Ureter (tissue), 1 donor: ENCODE results near the gene SPATA2L. TPM values are rescaled to one million over a fixed set of nuclear protein-coding genes. Genes with fewer than 3 reads are reported as not detected.
A peak's percentile ranks its signal among the peaks of the same experiment; 100 is the strongest.
"Not testable (repeated sequence)": the region's sequence is repeated elsewhere in the genome, so short reads cannot be mapped to it uniquely, and the experiment has no call there.

Experiments used
- DNase-seq: peaks from one replicate; pipeline ENCODE4 v3.0.0-alpha.2; 2020; ENCODE audit warnings: low spot score
- total RNA-seq: library from RNA; stranded (reverse); gene quantifications from one replicate; pipeline ENCODE4 v1.2.4, GENCODE V29; 2023
- donor health status: DM: yes; HTN: yes; CAD: no.

Gene SPATA2L
- total RNA-seq, 1 donor from 2014 or later = 7.7 TPM

- DNase-seq = not testable (repeated sequence)
These were observed 11.9 kb downstream of the SPATA2L start for GRCh38 chr16:89689621-89690020.

GRCh38 chr16:89689142-89689541 is 12.4 kb downstream of the SPATA2L start:
- DNase-seq = no peak

- DNase-seq = no peak
These were observed 13.1 kb downstream of the SPATA2L start for GRCh38 chr16:89688395-89688794.

DNA sequence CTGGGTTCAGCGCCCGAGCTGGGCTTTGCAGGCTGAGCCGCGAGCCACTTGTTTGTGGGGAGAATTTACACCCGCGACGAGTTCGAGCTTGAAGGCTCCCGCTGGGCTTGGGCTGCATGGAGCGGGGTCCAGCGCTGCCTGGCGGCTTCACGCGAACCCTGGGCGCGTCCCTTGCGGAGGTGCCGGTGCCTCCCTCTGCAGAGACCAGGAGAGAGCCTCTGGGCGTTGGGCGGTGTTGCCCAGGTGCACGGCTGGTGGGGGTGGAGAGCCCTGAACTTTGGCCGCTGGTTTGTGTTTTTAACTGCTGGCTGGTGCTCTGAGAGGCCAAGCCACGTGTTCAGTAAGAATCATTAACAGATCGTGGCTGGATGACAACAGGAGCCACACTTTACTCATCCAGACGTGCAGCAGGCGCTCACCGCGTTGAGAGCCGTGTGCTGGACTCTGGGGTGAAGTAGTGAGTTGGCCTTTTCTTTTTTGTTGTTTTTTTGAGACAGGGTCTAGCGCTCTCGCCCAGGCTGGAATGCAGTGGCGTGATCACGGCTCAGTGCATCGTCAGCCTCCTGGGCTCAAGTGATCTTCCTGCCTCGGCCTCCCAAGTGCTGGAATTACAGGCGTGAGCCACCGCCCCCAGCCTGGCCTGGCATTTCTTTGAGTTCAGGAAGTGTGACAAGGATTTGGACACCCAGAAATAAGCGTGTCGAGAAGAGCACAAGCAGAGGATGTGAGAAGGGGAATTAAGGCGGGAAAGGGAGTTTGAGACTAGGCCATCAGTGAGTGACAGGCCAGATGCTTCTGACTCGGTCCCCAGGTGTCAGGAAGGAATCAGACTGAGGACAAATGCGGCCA is 14.2 kb downstream of the SPATA2L start:
- DNase-seq = no peak

DNA sequence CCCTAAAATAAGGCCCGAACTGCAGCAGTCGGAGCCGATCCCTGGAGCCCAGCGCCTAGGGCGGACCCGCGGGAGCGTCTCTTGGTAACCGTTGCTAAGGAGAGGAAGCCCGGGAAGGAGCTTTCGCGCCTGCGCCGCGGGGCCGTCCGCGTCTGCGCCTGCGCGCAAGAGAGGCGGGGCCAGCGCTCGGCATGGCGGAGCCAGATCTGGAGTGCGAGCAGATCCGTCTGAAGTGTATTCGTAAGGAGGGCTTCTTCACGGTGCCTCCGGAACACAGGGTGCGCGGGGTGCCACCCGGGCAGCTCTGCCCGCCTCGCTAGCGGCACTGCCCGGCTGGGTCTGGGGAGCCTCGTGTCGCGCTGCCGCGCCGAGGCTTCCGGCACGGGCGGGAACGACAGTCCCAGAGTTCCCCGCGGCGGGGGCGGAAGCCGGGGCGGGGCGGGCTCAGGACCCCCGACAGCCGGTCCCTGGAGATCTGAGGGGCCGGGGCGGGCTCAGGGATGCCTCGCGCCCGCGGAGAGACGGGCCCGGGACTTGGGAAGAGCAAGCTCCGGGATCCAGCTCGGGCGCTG is 14.9 kb downstream of the SPATA2L start, which contains the start of gene CDK10:
Gene CDK10 (plus strand): TSS at position 170 of the 572 bp plus-strand sequence. CDS start 22 bp downstream, at position 192.
- DNase-seq = peak; percentile 92

DNA sequence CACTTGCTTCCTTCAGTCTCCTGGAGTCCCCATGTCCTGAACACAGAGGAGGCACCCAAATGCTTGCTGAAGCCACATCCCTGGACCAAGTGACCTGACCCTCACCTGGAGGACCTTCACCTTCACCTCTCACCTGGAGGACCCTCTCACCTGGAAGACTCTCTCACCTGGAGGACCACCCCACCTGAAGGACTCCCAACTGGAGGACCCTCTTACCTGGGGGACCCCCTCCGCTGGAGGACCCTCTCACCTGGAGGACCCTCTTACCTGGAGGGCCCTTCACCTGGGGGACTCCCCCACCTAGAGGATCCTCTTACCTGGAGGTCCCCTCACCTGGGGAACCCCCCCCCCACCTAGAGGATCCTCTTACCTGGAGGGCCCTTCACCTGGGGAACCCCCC is 15.6 kb downstream of the SPATA2L start:
- no peak for DNase-seq

- DNase-seq = no peak
These were observed 23.2 kb downstream of the SPATA2L start for GRCh38 chr16:89678258-89678657.

DNA sequence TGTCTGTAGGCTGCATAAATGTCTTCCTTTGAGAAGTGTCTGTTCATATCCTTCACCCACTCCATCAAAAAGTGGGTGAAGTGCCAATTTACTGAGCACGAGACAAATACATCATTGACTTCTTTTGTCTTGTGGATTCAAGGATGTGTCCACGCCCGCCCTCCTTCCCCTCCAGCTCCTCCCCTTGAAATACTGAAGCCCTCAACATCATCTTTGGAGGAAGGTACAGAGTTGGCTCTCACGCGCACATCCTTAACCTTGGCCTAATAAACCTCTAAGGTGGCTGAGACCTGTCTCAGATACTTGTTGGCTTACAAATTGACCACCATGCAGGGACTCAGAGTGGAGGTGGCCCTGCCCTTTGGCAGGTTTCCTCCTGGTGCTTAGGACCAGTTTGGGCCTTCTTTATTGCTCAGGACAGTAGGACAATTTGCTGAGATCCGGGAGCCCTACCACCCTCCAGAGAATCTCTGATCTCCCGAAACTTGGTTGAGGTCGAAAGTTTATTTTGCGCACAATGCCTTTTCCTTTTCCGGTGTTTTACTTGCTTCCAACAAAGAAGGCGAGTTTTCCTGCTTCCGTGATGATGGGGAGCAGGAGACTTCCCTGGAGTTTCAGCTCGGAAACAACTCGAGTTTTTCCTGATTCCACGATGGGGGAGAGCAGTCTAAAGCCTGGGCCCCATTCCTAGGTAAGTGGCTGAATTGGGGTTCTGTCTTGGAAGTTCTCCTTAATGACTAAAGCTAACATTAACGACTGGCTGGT is 29.1 kb downstream of the SPATA2L start:
- DNase-seq = no peak

GRCh38 chr16:89671565-89671964 is 29.9 kb downstream of the SPATA2L start:
- DNase-seq = not testable (repeated sequence)

DNA sequence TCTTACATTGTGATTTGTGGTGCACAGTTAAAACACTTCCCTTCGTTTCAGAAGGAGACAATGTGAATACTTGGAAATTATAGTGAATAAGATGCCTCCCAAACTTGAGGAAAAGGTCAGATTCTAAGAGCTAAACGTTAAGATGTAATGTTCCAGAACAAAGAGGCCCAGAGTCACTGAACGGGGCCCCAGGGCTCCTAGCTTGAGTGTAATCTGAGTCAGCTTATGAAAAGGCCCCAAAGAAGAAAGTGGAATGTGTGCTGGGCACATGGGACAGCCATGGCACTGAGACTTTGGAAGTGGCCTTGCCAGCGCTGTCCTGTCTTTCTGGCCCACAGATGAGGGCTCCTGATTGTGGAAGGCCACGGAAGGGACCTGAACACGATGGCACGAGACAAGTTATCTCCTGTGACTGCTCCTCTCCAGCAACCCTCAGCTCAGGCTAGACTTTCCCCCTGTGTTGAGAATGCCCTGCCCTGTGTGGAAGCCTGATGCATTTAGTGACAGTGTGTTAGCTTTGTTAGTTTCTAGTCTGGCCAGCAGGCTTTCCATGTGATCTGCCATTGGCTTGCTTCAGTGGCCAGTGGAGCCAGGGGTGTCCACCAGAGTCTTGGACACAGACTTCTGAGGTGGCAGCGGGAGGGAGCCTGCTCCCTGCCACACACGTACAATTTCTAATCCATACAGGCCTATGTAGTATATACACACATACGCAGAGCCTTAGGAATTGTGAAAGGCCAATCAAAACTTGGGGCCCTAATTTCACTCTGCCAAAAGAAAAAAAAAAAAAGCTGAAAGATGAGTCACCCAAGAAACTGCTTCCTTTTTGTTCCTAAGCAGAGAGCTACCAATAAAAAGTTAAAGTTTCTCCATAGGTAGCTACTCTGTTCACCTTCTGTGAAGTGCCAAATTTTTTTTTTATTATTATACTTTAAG is 30.7 kb downstream of the SPATA2L start:
- no peak for DNase-seq

DNA sequence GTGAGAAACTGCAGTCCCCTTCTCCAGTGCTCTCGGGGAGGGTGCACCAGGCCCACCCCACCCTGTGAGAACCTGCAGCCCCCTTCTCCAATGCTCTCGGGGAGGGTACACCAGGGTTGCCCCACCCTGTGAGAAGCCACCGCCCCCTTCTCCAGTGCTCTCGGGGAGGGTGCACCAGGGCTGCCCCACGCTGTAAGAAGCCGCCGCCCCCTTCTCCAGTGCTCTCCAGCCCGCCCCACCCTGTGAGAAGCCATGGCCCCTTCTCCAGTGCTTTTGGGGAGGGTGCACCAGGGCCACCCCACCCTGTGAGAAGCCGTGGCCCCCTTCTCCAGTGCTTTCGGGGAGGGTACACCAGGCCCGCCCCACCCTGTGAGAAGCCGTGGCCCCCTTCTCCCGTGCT is 31.8 kb downstream of the SPATA2L start:
- DNase-seq = no peak

DNA sequence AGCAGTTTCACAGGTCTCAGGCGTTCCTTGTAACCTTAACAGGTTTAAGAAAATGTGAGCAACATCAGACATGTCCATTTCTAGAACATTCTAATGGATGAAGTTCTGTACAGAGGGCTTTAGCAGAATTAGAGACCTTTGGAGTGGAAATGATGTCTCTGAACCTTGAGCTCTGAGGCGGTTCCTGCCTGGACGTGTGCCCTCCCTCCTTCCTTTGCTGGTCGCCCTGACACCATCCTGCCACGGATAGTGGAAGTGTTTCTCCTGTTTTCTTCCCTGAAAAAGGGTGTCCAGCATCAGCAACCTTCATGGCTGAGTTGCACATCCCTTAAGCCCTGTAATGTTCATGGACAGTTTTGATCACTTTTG is 32.7 kb downstream of the SPATA2L start:
- DNase-seq = no peak

DNA sequence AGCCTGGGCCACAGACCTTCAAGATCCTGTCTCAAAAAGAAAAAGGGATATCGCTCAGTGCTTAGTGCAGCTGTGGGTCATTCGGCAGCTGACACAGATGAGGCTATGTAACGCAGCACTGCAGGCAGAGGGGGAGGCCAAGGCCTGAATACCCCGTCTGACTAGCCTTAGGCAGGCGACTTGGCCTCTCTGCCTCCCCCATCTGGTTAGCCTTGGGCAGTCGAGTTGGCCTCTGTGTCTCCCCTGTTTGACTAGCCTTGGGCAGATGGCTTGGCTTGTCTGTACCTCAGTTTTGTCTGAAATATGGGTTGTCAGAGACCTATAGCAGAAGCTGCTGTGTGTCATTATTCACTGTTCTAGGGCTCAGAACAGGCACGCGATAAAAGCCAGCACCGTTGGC is 33.9 kb downstream of the SPATA2L start:
- DNase-seq = no peak

- not testable (repeated sequence) for DNase-seq
These were observed 34.5 kb downstream of the SPATA2L start for GRCh38 chr16:89667000-89667399.

GRCh38 chr16:89664238-89664637 is 37.3 kb downstream of the SPATA2L start:
- DNase-seq = not testable (repeated sequence)

- no peak for DNase-seq
These were observed 40.3 kb downstream of the SPATA2L start for GRCh38 chr16:89661215-89661614.

DNA sequence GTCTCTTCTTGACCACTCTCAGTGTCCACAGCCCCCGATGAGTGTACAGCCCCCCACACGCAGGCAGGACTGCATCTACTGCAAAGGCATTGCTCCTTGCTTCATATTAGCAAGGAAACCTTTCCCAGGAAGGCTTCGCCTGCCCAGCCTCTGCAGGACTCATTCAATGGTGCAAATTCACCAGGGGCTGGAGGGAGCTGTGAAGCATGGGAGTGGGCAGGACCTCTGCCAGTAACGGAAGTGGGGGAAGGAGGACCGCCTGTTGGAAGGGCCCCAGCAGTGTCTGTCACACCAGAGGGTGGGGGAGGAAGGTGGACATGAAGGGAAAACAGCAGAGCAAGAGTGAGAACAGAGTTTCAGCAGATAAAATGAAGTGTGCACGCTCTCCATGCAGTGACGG is 41.4 kb downstream of the SPATA2L start:
- DNase-seq = no peak

DNA sequence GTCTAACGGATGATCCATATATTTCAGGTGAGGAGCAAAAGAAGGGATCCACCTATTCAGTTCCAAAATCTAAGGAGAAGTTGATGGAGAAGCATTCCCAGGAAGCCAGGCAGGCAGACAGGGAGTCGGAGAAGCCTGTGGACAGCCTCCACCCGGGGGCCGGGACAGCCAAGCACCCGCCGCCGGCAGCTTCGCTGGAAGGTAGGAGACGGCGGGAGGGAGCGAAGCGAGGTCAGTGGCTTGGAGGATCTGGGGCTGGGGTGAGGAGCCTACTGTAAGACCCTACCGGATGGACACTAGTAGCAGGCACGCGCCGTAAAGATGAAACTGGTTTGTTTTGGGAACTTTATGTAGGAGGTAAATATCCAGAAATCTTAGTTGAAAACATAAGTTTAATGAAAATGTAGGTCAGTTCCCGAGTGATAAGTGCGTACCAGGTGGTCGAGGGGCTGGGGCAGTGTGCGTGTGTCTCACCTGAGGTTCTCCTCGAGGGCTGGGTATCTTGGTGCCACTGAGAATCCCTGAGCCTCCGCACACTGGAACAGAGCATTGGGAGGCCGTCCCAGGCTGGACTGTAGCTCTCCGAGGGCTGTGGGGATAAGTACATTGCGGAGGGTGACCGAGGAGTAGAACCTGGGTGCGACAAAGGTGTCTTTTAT is 43.2 kb downstream of the SPATA2L start:
- no peak for DNase-seq

GRCh38 chr16:89657442-89658220 is 43.9 kb downstream of the SPATA2L start, which contains the start of the genes CHMP1A and SPATA33:
TSS of gene CHMP1A (minus strand) at chr16:89657708. CDS start at chr16:89657588, 120 bp downstream.
TSS of gene SPATA33 (plus strand) at chr16:89657836. CDS start at chr16:89657912, 76 bp downstream.
- peak; percentile 92 for DNase-seq
